ENCODE data around the gene LSS. TPM values are rescaled to one million over a fixed set of nuclear protein-coding genes. Genes with fewer than 3 reads are reported as not detected.
"Not testable (repeated sequence)": the region's sequence is repeated elsewhere in the genome, so short reads cannot be mapped to it uniquely, and the experiment has no call there.

LSS gene
- total RNA-seq, 1 experiment from 2014 or later, result 40.3 TPM

- Histone ChIP-seq H3K9ac (ENCODE audit: low read length) (peak overlapping the region; percentile 81), H3K27ac (ENCODE audit: low read length) (peak overlapping the region; percentile 63), H3K79me2 (ENCODE audit: low read length) (peaks cover 75% of the 10 kb centered on the region), H3K4me3 (ENCODE audit: low read length) (peak overlapping the region; percentile 75; the same call in 1 of the 2 replicates), H2AFZ (ENCODE audit: low read length) (no peak overlapping the region), H3K9me2 (replicated peaks; ENCODE audit: insufficient read depth, low read length) (no peaks in the 10 kb centered on the region), H3K4me1 (ENCODE audit: low read length) (peaks cover 36% of the 10 kb centered on the region), H3K4me2 (ENCODE audit: low read depth, low read length, poor library complexity, severe bottlenecking) (peak overlapping the region; percentile 91), H3K36me3 (ENCODE audit: insufficient read depth, low read length) (peaks cover 16% of the 10 kb centered on the region), H3K9me3 (ENCODE audit: low read length) (no peaks in the 10 kb centered on the region), H4K20me1 (ENCODE audit: insufficient read depth, low read depth, low read length) (no peaks in the 10 kb centered on the region; the same call in 1 of the 2 replicates), H3K27me3 (ENCODE audit: low read length) (no peaks in the 10 kb centered on the region)
- no peak for DNase-seq
These were observed 2.4 kb downstream of the LSS start for GRCh38 chr21:46226146-46226545.

- H3K9me3 ChIP-seq (ENCODE audit: low read length); H3K4me3 ChIP-seq (ENCODE audit: low read length); H3K9me2 ChIP-seq (replicated peaks; ENCODE audit: insufficient read depth, low read length); H3K27me3 ChIP-seq (ENCODE audit: low read length); H3K4me2 ChIP-seq (ENCODE audit: low read depth, low read length, poor library complexity, severe bottlenecking); H4K20me1 ChIP-seq (ENCODE audit: insufficient read depth, low read depth, low read length); H3K36me3 ChIP-seq (ENCODE audit: insufficient read depth, low read length); DNase-seq; H2AFZ ChIP-seq (ENCODE audit: low read length); H3K27ac ChIP-seq (ENCODE audit: low read length); H3K9ac ChIP-seq (ENCODE audit: low read length): not testable (repeated sequence)
- H3K79me2 ChIP-seq (ENCODE audit: low read length), result peaks cover 55% of the 10 kb centered on the region
- H3K4me1 ChIP-seq (ENCODE audit: low read length), result peaks cover 21% of the 10 kb centered on the region
These were observed 4.9 kb downstream of the LSS start for GRCh38 chr21:46223661-46224060.

DNA sequence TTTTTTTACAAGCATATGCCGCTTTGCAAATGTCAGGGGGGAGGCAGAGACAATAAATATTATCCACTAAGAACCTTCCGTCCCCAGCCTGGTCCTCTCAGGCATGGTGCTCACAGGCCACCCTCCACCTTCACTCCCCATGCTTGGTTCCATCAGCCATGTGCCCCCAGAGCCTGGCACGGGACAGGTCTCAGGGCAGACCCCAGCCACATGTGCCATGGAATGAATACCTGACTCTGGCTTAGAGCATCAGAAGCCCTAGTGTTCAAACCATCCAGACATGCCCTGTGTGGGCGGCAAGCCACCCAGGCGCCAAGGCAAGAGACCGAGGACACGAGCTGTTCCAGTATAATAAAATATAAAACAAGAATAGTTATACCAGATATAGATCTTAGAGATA is 5.4 kb downstream of the LSS start:
- Histone ChIP-seq H3K9me2 (replicated peaks; ENCODE audit: insufficient read depth, low read length) (no peaks in the 10 kb centered on the region), H3K9ac (ENCODE audit: low read length) (no peak overlapping the region), H3K9me3 (ENCODE audit: low read length) (no peaks in the 10 kb centered on the region), H3K36me3 (ENCODE audit: insufficient read depth, low read length) (peaks cover 6% of the 10 kb centered on the region; the same call in 1 of the 2 replicates), H3K4me1 (ENCODE audit: low read length) (peaks cover 21% of the 10 kb centered on the region), H3K79me2 (ENCODE audit: low read length) (peaks cover 53% of the 10 kb centered on the region), H2AFZ (ENCODE audit: low read length) (no peak overlapping the region), H3K4me2 (ENCODE audit: low read depth, low read length, poor library complexity, severe bottlenecking) (no peak overlapping the region), H3K27ac (ENCODE audit: low read length) (no peak overlapping the region), H3K4me3 (ENCODE audit: low read length) (no peak overlapping the region), H3K27me3 (ENCODE audit: low read length) (no peaks in the 10 kb centered on the region), H4K20me1 (ENCODE audit: insufficient read depth, low read depth, low read length) (no peaks in the 10 kb centered on the region; the same call in 1 of the 2 replicates)
- no peak for DNase-seq

GRCh38 chr21:46222436-46223116 is 6.0 kb downstream of the LSS start:
- H2AFZ ChIP-seq (ENCODE audit: low read length), result no peak overlapping the region
- H3K4me3 ChIP-seq (ENCODE audit: low read length), result no peak overlapping the region
- peaks cover 18% of the 10 kb centered on the region for H3K4me1 ChIP-seq (ENCODE audit: low read length)
- DNase-seq, result no peak
- H3K4me2 ChIP-seq (ENCODE audit: low read depth, low read length, poor library complexity, severe bottlenecking), result no peak overlapping the region
- no peak overlapping the region for H3K9ac ChIP-seq (ENCODE audit: low read length)
- H3K79me2 ChIP-seq (ENCODE audit: low read length), result peaks cover 46% of the 10 kb centered on the region
- H3K9me3 ChIP-seq (ENCODE audit: low read length), result no peaks in the 10 kb centered on the region
- H3K27ac ChIP-seq (ENCODE audit: low read length), result no peak overlapping the region
- no peaks in the 10 kb centered on the region for H3K9me2 ChIP-seq (replicated peaks; ENCODE audit: insufficient read depth, low read length)
- no peaks in the 10 kb centered on the region; the same call in 1 of the 2 replicates for H4K20me1 ChIP-seq (ENCODE audit: insufficient read depth, low read depth, low read length)
- H3K27me3 ChIP-seq (ENCODE audit: low read length), result no peaks in the 10 kb centered on the region
- H3K36me3 ChIP-seq (ENCODE audit: insufficient read depth, low read length), result peaks cover 6% of the 10 kb centered on the region; the same call in 1 of the 2 replicates

- Histone ChIP-seq H3K4me3 (ENCODE audit: low read length) (no peak overlapping the region), H4K20me1 (ENCODE audit: insufficient read depth, low read depth, low read length) (no peaks in the 10 kb centered on the region), H3K9ac (ENCODE audit: low read length) (no peak overlapping the region), H3K4me2 (ENCODE audit: low read depth, low read length, poor library complexity, severe bottlenecking) (no peak overlapping the region), H3K27ac (ENCODE audit: low read length) (no peak overlapping the region), H3K36me3 (ENCODE audit: insufficient read depth, low read length) (peaks cover 6% of the 10 kb centered on the region; the same call in 1 of the 2 replicates), H2AFZ (ENCODE audit: low read length) (no peak overlapping the region), H3K79me2 (ENCODE audit: low read length) (peaks cover 40% of the 10 kb centered on the region), H3K9me3 (ENCODE audit: low read length) (no peaks in the 10 kb centered on the region), H3K9me2 (replicated peaks; ENCODE audit: insufficient read depth, low read length) (no peaks in the 10 kb centered on the region), H3K4me1 (ENCODE audit: low read length) (peaks cover 11% of the 10 kb centered on the region), H3K27me3 (ENCODE audit: low read length) (no peaks in the 10 kb centered on the region)
- no peak for DNase-seq
These were observed 6.7 kb downstream of the LSS start for GRCh38 chr21:46221664-46222435.

GRCh38 chr21:46220847-46221246 is 7.7 kb downstream of the LSS start:
- H3K9me2 ChIP-seq (replicated peaks; ENCODE audit: insufficient read depth, low read length), result no peaks in the 10 kb centered on the region
- peaks cover under 1% of the 10 kb centered on the region for H3K4me1 ChIP-seq (ENCODE audit: low read length)
- no peak overlapping the region for H3K4me2 ChIP-seq (ENCODE audit: low read depth, low read length, poor library complexity, severe bottlenecking)
- no peaks in the 10 kb centered on the region for H3K9me3 ChIP-seq (ENCODE audit: low read length)
- H3K79me2 ChIP-seq (ENCODE audit: low read length), result peaks cover 30% of the 10 kb centered on the region
- H3K36me3 ChIP-seq (ENCODE audit: insufficient read depth, low read length), result no peaks in the 10 kb centered on the region; the same call in 1 of the 2 replicates
- no peak for DNase-seq
- H3K27ac ChIP-seq (ENCODE audit: low read length), result no peak overlapping the region
- no peak overlapping the region for H2AFZ ChIP-seq (ENCODE audit: low read length)
- no peaks in the 10 kb centered on the region for H3K27me3 ChIP-seq (ENCODE audit: low read length)
- no peaks in the 10 kb centered on the region for H4K20me1 ChIP-seq (ENCODE audit: insufficient read depth, low read depth, low read length)
- H3K4me3 ChIP-seq (ENCODE audit: low read length), result no peak overlapping the region
- H3K9ac ChIP-seq (ENCODE audit: low read length), result no peak overlapping the region

DNA sequence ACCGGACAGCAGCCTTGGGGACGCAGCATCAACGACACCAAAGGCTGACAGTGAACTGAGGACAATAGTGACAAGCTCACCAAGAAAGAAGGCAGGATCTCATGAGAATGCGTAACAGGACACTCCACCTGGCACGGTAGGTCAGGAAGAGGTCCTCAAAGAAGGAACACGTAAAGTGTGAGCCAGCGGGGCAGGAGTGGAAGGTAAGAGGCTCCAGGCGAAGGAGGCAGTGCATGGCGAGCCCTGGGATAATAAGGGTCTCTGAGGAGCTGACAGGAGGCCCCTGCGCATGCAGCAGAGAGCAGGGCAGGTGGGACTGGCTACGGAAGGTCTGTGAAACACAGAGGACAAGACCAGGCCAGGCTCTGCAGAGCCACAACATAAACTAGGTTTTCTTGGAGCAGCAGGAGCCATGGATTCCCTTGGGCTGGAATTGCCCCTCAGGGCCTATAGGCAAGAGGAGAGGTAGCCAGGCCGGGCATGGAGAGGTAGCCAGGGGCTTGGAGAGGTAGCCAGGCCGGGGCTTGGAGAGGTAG is 8.2 kb downstream of the LSS start:
- H3K4me3 ChIP-seq (ENCODE audit: low read length), result no peak overlapping the region
- H3K9me3 ChIP-seq (ENCODE audit: low read length), result no peaks in the 10 kb centered on the region
- DNase-seq, result no peak
- H3K79me2 ChIP-seq (ENCODE audit: low read length), result peaks cover 25% of the 10 kb centered on the region
- H3K9ac ChIP-seq (ENCODE audit: low read length), result no peak overlapping the region
- H2AFZ ChIP-seq (ENCODE audit: low read length), result no peak overlapping the region
- no peaks in the 10 kb centered on the region for H3K9me2 ChIP-seq (replicated peaks; ENCODE audit: insufficient read depth, low read length)
- no peaks in the 10 kb centered on the region for H3K27me3 ChIP-seq (ENCODE audit: low read length)
- no peaks in the 10 kb centered on the region for H4K20me1 ChIP-seq (ENCODE audit: insufficient read depth, low read depth, low read length)
- no peaks in the 10 kb centered on the region for H3K4me1 ChIP-seq (ENCODE audit: low read length)
- no peak overlapping the region for H3K27ac ChIP-seq (ENCODE audit: low read length)
- H3K36me3 ChIP-seq (ENCODE audit: insufficient read depth, low read length), result no peaks in the 10 kb centered on the region; the same call in 1 of the 2 replicates
- H3K4me2 ChIP-seq (ENCODE audit: low read depth, low read length, poor library complexity, severe bottlenecking), result no peak overlapping the region

DNA sequence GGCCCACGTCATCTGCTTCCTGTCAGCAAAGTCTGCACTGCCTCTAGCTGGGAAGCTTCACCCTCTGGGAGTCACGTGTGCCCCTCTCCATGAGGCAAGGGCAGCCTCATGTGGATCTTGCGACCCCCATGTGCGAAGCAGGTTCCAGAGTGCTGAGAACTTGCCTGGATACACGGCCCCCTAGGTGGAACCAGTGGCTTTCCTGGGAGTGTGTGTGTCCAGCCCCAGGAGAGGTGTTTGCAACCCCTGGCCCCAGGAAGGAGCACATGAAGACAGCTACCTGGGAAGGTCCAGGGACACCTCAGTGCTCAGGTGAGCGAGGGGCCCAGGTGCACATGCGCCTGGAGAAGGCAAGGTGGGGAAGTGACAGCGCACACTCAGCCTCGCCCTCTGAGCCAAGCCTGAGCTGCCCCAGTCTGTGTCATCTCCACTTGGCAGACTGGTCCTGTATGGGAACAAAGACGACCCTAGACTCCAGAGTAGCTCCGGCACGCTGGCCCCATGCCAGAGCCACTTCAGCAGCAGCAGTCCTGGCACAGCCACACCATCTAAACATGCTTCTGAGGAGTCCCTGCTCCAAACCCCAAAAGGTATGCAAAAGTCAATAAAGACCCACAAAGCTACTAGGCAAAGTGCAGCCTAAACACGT is 8.9 kb downstream of the LSS start:
- Histone ChIP-seq H4K20me1 (ENCODE audit: insufficient read depth, low read depth, low read length) (no peaks in the 10 kb centered on the region), H3K36me3 (ENCODE audit: insufficient read depth, low read length) (no peaks in the 10 kb centered on the region; the same call in 1 of the 2 replicates), H3K27ac (ENCODE audit: low read length) (no peak overlapping the region), H3K9me3 (ENCODE audit: low read length) (no peaks in the 10 kb centered on the region), H3K4me3 (ENCODE audit: low read length) (no peak overlapping the region), H3K79me2 (ENCODE audit: low read length) (peaks cover 20% of the 10 kb centered on the region), H2AFZ (ENCODE audit: low read length) (no peak overlapping the region), H3K9me2 (replicated peaks; ENCODE audit: insufficient read depth, low read length) (no peaks in the 10 kb centered on the region), H3K4me2 (ENCODE audit: low read depth, low read length, poor library complexity, severe bottlenecking) (no peak overlapping the region), H3K27me3 (ENCODE audit: low read length) (no peaks in the 10 kb centered on the region), H3K9ac (ENCODE audit: low read length) (no peak overlapping the region), H3K4me1 (ENCODE audit: low read length) (no peaks in the 10 kb centered on the region)
- no peak for DNase-seq
